Kidney epithelial cell (primary cell): ENCODE data around the gene USF2. TPM values are rescaled to one million over a fixed set of nuclear protein-coding genes. Genes with fewer than 3 reads are reported as not detected.

Experiments used
- DNase-seq: peaks from one replicate; pipeline ENCODE4 v3.0.0-alpha.2; 2010; ENCODE audit warnings: low read depth
- H3K27me3 ChIP-seq: 2 replicates; pipeline ENCODE4 v1.6.0; 2011; ENCODE audit warnings: low read length; ENCODE audit not compliant: control insufficient read depth, insufficient read depth
- H3K36me3 ChIP-seq: 2 replicates; pipeline ENCODE4 v1.5.1; 2011; ENCODE audit warnings: low read length; ENCODE audit not compliant: control insufficient read depth, insufficient read depth
- H3K4me3 ChIP-seq: 2 replicates; pipeline ENCODE4 v1.5.1; 2011; ENCODE audit warnings: low read depth, mild to moderate bottlenecking, control low read depth, low read length
- CTCF ChIP-seq: IDR thresholded peaks from 2 replicates; pipeline ENCODE4 v1.5.1; 2011; ENCODE audit warnings: mild to moderate bottlenecking, moderate library complexity, low read length, control low read depth, inconsistent platforms; ENCODE audit not compliant: insufficient read depth, poor library complexity, severe bottlenecking
- total RNA-seq: library from RNA; depleted of rRNA; stranded (reverse); fragments of >200 nt; gene quantifications from 2 replicates; pipeline ENCODE4 v1.2.3, GENCODE V29; 2015

The USF2 gene
- total RNA-seq, 1 donor from 2014 or later = 95.1 TPM

GRCh38 chr19:35223084-35223790 is 45.5 kb upstream of the USF2 start:
- H3K4me3 ChIP-seq = no peak overlapping the region
- no peak for TF ChIP-seq CTCF
- peaks cover 5% of the 10 kb centered on the region for H3K27me3 ChIP-seq
- H3K36me3 ChIP-seq = no peaks in the 10 kb centered on the region
- DNase-seq = no peak

- no peak for TF ChIP-seq CTCF
- Histone ChIP-seq H3K4me3 (no peak overlapping the region), H3K36me3 (no peaks in the 10 kb centered on the region), H3K27me3 (peaks cover 5% of the 10 kb centered on the region)
- no peak for DNase-seq
Measured at GRCh38 chr19:35223862-35224505, 44.8 kb upstream of the USF2 start.

- Histone ChIP-seq H3K4me3 (no peak overlapping the region), H3K36me3 (no peaks in the 10 kb centered on the region), H3K27me3 (peaks cover 5% of the 10 kb centered on the region)
- no peak for DNase-seq
- TF ChIP-seq CTCF = no peak
Measured at GRCh38 chr19:35224681-35225571, 43.8 kb upstream of the USF2 start.

DNA sequence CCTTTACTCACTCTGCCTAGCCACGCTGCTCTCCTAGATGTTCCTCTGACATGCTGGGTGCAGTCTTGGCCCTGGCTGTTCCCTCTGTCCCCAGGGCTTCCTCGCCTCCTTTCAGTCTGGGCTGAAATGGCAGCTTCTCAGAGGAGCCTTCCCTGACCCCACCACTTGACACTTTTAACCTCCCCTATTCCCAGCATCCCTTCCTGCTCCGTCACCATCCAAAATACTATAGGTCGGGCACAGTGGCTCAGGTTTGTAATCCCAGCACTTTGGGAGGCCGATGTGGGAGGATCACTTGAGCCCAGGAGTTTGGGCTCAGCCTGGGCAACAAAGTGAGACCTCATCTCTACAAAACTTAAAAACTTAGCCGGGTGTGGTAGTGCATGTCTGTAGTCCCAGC is 42.8 kb upstream of the USF2 start:
- TF ChIP-seq CTCF = no peak
- no peak overlapping the region for H3K4me3 ChIP-seq
- H3K27me3 ChIP-seq = peaks cover 5% of the 10 kb centered on the region
- no peaks in the 10 kb centered on the region for H3K36me3 ChIP-seq
- no peak for DNase-seq

DNA sequence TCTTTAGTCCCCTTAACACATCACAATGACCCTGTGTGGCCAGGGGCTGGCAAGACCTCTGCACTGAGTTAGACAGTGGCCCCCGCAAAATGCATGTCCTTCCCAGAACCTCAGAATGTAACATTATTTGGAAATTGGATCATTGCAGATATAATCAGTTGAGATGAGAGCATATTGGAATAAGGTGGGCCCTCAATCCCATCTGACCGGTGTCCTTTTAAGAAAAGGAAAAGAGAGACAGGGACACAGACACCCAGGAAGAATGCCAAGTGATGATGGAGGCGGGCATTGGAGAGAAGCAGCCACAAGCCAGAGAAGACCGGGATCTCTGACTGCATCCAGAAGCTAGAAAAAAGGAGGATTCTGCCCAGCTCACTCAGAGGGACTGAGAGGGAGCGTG is 42.0 kb upstream of the USF2 start:
- Histone ChIP-seq H3K36me3 (no peaks in the 10 kb centered on the region), H3K27me3 (peaks cover 5% of the 10 kb centered on the region)

More for the DNA sequence above, 42.0 kb upstream of the USF2 start:
- no peak for TF ChIP-seq CTCF
- DNase-seq = no peak
- H3K4me3 ChIP-seq = no peak overlapping the region
